Mucosa of descending colon (tissue), 3 donors: ENCODE measurements around the gene OMA1. TPM values are rescaled to one million over a fixed set of nuclear protein-coding genes. Genes with fewer than 3 reads are reported as not detected.
A peak's percentile ranks its signal among the peaks of the same experiment; 100 is the strongest.
"Not testable (repeated sequence)": the region's sequence is repeated elsewhere in the genome, so short reads cannot be mapped to it uniquely, and the experiment has no call there.

Source experiments
- ATAC-seq: fragments of 200-7000 bp; cut with Tn5 transposase; one replicate; pipeline ENCODE4 v1.9.1; 2020; ENCODE audit warnings: mild to moderate bottlenecking, moderate library complexity
- DNase-seq, 3 donors: peaks; one replicate each; pipeline ENCODE4 v3.0.0-alpha.2; 2020
- H3K36me3 ChIP-seq: fragments of 200-600 bp; one replicate; pipeline ENCODE4 v1.8.0; 2021; ENCODE audit warnings: low read depth, mild to moderate bottlenecking
- H3K4me1 ChIP-seq: fragments of 200-600 bp; one replicate; pipeline ENCODE4 v1.8.0; 2021; ENCODE audit warnings: low read depth, mild to moderate bottlenecking
- H3K4me3 ChIP-seq: fragments of 200-600 bp; one replicate; pipeline ENCODE4 v1.8.0; 2021; ENCODE audit warnings: mild to moderate bottlenecking
- H3K9me3 ChIP-seq: fragments of 200-600 bp; one replicate; pipeline ENCODE4 v1.8.0; 2021; ENCODE audit warnings: mild to moderate bottlenecking
- intact Hi-C, 2 donors: fragments of 100-400 bp; cut with DNase I in 1 of 2; cut with micrococcal nuclease in 1 of 2; formaldehyde crosslinking; loops; one replicate each; pipeline versions ENCODE4 v1.11.0 to v1.11.1; 2022; cut with DNase I, micrococcal nuclease
- total RNA-seq, 3 donors: library from RNA; stranded (reverse); fragmentation: NEBNext Ultra II Directional in 2 of 3; extraction: Animal tissue kit (Norgen Biotek cat#: 25700) in 2 of 3; gene quantifications; one replicate each; pipeline versions ENCODE4 v1.2.1 to v1.2.4, GENCODE V29; 2021 to 2023
- TF ChIP-seq, protein P1 (sequence below): fragments of 200-600 bp; IDR thresholded peaks from one replicate; pipeline ENCODE4 v1.8.0; 2022; ENCODE audit warnings: antibody characterized with exemption, mild to moderate bottlenecking
- donor health status: DM: no; HTN: no; CAD: no; lungs with moderate emphysema.
- donor health status: DM: no; HTN: no; CAD: no.
- donor health status: DM: no; HTN: yes; CAD: no.

Gene OMA1
- total RNA-seq, 3 donors from 2014 or later, result 20.4 to 42.4 (median 32.4) TPM

DNA sequence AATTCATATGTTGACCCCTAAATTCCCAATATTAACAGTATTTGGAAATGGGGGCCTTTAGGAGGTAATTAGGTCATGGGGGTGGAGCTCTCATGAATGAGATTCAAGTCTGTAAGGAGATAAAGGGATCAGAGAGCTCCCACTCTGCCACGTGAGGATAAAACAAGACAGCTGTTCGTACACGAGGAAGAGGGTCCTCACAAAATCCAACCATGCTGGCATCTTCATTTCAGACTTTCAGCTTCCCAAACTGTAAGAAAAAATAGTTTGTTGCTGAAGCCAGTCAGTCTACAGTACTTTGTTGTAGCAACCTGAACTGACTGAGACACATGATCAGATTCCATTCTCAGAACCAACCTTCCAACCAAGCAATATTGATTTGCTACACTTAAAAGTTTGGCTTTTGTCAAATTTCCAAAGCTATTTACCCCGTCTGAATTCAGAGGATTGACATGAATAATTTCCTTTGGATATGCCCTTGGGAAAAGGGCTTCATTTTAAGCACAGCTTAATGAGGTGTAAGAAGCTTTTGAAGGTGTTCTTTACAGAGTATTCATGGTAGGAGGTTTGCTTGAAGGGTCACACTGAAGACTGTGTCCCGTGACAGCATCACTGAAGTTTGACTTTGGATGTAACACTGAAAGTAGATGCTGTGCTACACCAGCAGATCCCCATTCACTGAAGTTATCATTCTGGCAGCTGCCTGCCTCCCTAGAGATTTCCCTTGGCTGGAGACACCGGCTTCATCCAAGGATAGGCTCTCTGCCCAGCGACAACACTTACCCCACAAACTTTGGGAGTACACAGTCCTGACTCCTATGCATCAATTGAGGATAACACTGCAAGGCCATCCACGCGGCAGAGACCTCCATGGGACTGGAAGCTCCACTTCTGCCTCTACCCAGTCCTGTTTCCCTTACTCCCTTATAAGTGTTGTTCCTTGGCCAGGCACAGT, 4.9 kb upstream of the OMA1 start:
- TF ChIP-seq, protein P1, sequence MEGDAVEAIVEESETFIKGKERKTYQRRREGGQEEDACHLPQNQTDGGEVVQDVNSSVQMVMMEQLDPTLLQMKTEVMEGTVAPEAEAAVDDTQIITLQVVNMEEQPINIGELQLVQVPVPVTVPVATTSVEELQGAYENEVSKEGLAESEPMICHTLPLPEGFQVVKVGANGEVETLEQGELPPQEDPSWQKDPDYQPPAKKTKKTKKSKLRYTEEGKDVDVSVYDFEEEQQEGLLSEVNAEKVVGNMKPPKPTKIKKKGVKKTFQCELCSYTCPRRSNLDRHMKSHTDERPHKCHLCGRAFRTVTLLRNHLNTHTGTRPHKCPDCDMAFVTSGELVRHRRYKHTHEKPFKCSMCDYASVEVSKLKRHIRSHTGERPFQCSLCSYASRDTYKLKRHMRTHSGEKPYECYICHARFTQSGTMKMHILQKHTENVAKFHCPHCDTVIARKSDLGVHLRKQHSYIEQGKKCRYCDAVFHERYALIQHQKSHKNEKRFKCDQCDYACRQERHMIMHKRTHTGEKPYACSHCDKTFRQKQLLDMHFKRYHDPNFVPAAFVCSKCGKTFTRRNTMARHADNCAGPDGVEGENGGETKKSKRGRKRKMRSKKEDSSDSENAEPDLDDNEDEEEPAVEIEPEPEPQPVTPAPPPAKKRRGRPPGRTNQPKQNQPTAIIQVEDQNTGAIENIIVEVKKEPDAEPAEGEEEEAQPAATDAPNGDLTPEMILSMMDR, result no peak
- DNase-seq, result no peak
- Histone ChIP-seq H3K4me3 (no peak overlapping the region), H3K36me3 (no peaks in the 10 kb centered on the region), H3K4me1 (no peaks in the 10 kb centered on the region), H3K9me3 (no peaks in the 10 kb centered on the region)
- ATAC-seq, result no peak
- intact Hi-C loops, result no loop called here

GRCh38 chr1:58549291-58549690, 2.8 kb upstream of the OMA1 start:
- H3K36me3 ChIP-seq, DNase-seq, H3K4me1 ChIP-seq, ATAC-seq, H3K4me3 ChIP-seq, H3K9me3 ChIP-seq: not testable (repeated sequence)
- intact Hi-C loops, result loop anchor here in 1 of 2 donors (5.0 kb wide), 1 partner anchor 828 kb away; no protein-coding TSS in a partner anchor

GRCh38 chr1:58548371-58548770, 1.8 kb upstream of the OMA1 start:
- no peak for ATAC-seq
- intact Hi-C loops, result loop anchor here in 1 of 2 donors (5.0 kb wide), 1 partner anchor 829 kb away; no protein-coding TSS in a partner anchor
- Histone ChIP-seq H3K4me1 (peaks cover 4% of the 10 kb centered on the region), H3K9me3 (no peaks in the 10 kb centered on the region), H3K4me3 (no peak overlapping the region), H3K36me3 (no peaks in the 10 kb centered on the region)
- TF ChIP-seq, protein P1, result no peak
- DNase-seq, result no peak

GRCh38 chr1:58545591-58546519, 671 bp downstream of the OMA1 start:
- peak overlapping the region; percentile 84 for H3K4me3 ChIP-seq
- peaks cover 4% of the 10 kb centered on the region for H3K4me1 ChIP-seq
- H3K9me3 ChIP-seq, result no peaks in the 10 kb centered on the region
- H3K36me3 ChIP-seq, result no peaks in the 10 kb centered on the region
- DNase-seq (peak; percentile 82 to 89 (median 89)), ATAC-seq (peak; percentile 83)
- intact Hi-C loops, result loop anchor here in 1 of 2 donors (5.0 kb wide), 1 partner anchor 831 kb away; no protein-coding TSS in a partner anchor
- TF ChIP-seq, protein P1, result no peak

GRCh38 chr1:58543260-58543659, 3.3 kb downstream of the OMA1 start:
- Histone ChIP-seq H3K36me3 (no peaks in the 10 kb centered on the region), H3K4me1 (peaks cover 4% of the 10 kb centered on the region), H3K4me3 (no peak overlapping the region), H3K9me3 (no peaks in the 10 kb centered on the region)
- no peak for ATAC-seq
- DNase-seq, result no peak
- intact Hi-C loops, result no loop called here
- TF ChIP-seq, protein P1, result no peak
